Measurements from ENCODE around the gene MMP26.

MMP26 gene

DNA sequence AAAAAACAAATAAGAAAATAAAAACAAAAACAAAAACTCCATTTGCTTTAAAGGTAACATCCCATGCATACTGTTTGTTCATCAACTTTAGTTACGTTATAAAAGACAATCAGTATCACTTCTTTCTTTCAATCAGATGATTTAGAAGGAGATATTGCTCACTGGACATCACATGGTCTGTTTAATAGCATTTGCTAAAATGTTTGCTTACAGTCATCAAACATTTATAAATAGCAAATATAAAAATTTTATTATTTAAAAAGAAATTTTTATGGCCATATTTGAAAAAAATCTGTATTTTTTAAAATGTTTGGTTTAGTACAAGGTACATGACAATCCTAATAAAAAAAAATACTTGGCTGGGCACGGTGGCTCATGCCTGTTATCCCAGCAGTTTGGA, 22.6 kb downstream of the MMP26 start:
- Histone ChIP-seq H3K27ac (ENCODE audit: low read depth, low read length) (no peak overlapping the region), H3K4me3 (ENCODE audit: low read depth, low read length) (no peak overlapping the region), H3K9ac (ENCODE audit: low read length) (no peak overlapping the region), H3K4me1 (ENCODE audit: control insufficient read depth, insufficient read depth, low read length) (no peaks in the 10 kb centered on the region), H3K9me3 (ENCODE audit: control insufficient read depth, insufficient read depth, low read depth, low read length) (no peaks in the 10 kb centered on the region), H3K27me3 (ENCODE audit: control insufficient read depth, insufficient read depth, low read length) (no peaks in the 10 kb centered on the region), H3K36me3 (ENCODE audit: control insufficient read depth, insufficient read depth, low read length) (no peaks in the 10 kb centered on the region)

GRCh38 chr11:4740735-4741134, 36.2 kb downstream of the MMP26 start:
- H3K27ac ChIP-seq (ENCODE audit: low read depth, low read length), result no peak overlapping the region
- no peaks in the 10 kb centered on the region for H3K36me3 ChIP-seq (ENCODE audit: control insufficient read depth, insufficient read depth, low read length)
- H3K4me3 ChIP-seq (ENCODE audit: low read depth, low read length), result no peak overlapping the region
- H3K4me1 ChIP-seq (ENCODE audit: control insufficient read depth, insufficient read depth, low read length), result no peaks in the 10 kb centered on the region
- H3K27me3 ChIP-seq (ENCODE audit: control insufficient read depth, insufficient read depth, low read length), result no peaks in the 10 kb centered on the region
- H3K9ac ChIP-seq (ENCODE audit: low read length), result no peak overlapping the region
- H3K9me3 ChIP-seq (ENCODE audit: control insufficient read depth, insufficient read depth, low read depth, low read length), result no peaks in the 10 kb centered on the region

DNA sequence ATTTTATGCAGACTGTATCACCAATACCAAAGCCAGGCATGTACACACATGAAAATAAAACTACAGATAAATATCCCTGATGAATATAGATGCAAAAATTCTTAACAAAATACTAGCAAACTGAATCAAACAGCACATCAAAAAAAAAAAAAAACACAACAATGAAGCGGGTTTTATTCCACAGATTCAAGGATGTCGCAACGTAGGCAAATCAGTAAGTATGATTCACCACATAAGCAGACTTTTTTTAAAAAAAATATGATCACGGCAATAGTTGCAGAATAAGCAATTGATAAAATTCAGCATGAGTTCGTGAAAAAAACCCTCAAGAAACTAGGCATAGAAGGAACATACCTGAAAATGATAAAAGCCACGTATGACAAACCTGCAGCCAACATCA, 43.9 kb downstream of the MMP26 start:
- no peaks in the 10 kb centered on the region for H3K4me1 ChIP-seq (ENCODE audit: control insufficient read depth, insufficient read depth, low read length)

GRCh38 chr11:4751201-4751600, 46.6 kb downstream of the MMP26 start:
- Histone ChIP-seq H3K27me3 (ENCODE audit: control insufficient read depth, insufficient read depth, low read length) (no peaks in the 10 kb centered on the region), H3K9ac (ENCODE audit: low read length) (no peak overlapping the region), H3K27ac (ENCODE audit: low read depth, low read length) (no peak overlapping the region), H3K4me3 (ENCODE audit: low read depth, low read length) (no peak overlapping the region), H3K9me3 (ENCODE audit: control insufficient read depth, insufficient read depth, low read depth, low read length) (no peaks in the 10 kb centered on the region), H3K4me1 (ENCODE audit: control insufficient read depth, insufficient read depth, low read length) (no peaks in the 10 kb centered on the region), H3K36me3 (ENCODE audit: control insufficient read depth, insufficient read depth, low read length) (no peaks in the 10 kb centered on the region)

More for the DNA sequence above, 43.9 kb downstream of the MMP26 start:
- Histone ChIP-seq H3K36me3 (ENCODE audit: control insufficient read depth, insufficient read depth, low read length) (no peaks in the 10 kb centered on the region), H3K9me3 (ENCODE audit: control insufficient read depth, insufficient read depth, low read depth, low read length) (no peaks in the 10 kb centered on the region), H3K27ac (ENCODE audit: low read depth, low read length) (no peak overlapping the region), H3K4me3 (ENCODE audit: low read depth, low read length) (no peak overlapping the region), H3K27me3 (ENCODE audit: control insufficient read depth, insufficient read depth, low read length) (no peaks in the 10 kb centered on the region), H3K9ac (ENCODE audit: low read length) (no peak overlapping the region)
